NT2/D1 (cell line): ENCODE results near the gene LAMC2.

Source experiments
- SUZ12 ChIP-seq: IDR thresholded peaks from 2 replicates; pipeline ENCODE4 v1.6.1; 2011; ENCODE audit not compliant: insufficient read length, insufficient read depth; ENCODE audit errors: extremely low read depth
- YY1 ChIP-seq: IDR thresholded peaks from 2 replicates; pipeline ENCODE4 v1.6.1; 2011; ENCODE audit not compliant: insufficient read length, insufficient read depth
- ZNF274 ChIP-seq: IDR thresholded peaks from 2 replicates; pipeline ENCODE4 v1.6.1; 2011; ENCODE audit warnings: mild to moderate bottlenecking, low read depth, low read length

GRCh38 chr1:183198463-183198862 is 12.4 kb downstream of the LAMC2 start:
- no peak for TF ChIP-seq YY1
- no peak for TF ChIP-seq SUZ12
- no peak for TF ChIP-seq ZNF274
